NCI-H524 (cell line): ENCODE data around the gene NBPF3.
"Not testable (repeated sequence)": the region's sequence is repeated elsewhere in the genome, so short reads cannot be mapped to it uniquely, and the experiment has no call there.

ENCODE experiments used
- DNase-seq, 2 experiments: peaks; one replicate each; lab custom pipeline; 2025; lab: John Stamatoyannopoulos, UW

NBPF3 gene, protein sequence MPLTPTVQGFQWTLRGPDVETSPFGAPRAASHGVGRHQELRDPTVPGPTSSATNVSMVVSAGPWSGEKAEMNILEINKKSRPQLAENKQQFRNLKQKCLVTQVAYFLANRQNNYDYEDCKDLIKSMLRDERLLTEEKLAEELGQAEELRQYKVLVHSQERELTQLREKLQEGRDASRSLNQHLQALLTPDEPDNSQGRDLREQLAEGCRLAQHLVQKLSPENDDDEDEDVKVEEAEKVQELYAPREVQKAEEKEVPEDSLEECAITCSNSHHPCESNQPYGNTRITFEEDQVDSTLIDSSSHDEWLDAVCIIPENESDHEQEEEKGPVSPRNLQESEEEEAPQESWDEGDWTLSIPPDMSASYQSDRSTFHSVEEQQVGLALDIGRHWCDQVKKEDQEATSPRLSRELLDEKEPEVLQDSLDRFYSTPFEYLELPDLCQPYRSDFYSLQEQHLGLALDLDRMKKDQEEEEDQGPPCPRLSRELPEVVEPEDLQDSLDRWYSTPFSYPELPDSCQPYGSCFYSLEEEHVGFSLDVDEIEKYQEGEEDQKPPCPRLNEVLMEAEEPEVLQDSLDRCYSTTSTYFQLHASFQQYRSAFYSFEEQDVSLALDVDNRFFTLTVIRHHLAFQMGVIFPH

DNA sequence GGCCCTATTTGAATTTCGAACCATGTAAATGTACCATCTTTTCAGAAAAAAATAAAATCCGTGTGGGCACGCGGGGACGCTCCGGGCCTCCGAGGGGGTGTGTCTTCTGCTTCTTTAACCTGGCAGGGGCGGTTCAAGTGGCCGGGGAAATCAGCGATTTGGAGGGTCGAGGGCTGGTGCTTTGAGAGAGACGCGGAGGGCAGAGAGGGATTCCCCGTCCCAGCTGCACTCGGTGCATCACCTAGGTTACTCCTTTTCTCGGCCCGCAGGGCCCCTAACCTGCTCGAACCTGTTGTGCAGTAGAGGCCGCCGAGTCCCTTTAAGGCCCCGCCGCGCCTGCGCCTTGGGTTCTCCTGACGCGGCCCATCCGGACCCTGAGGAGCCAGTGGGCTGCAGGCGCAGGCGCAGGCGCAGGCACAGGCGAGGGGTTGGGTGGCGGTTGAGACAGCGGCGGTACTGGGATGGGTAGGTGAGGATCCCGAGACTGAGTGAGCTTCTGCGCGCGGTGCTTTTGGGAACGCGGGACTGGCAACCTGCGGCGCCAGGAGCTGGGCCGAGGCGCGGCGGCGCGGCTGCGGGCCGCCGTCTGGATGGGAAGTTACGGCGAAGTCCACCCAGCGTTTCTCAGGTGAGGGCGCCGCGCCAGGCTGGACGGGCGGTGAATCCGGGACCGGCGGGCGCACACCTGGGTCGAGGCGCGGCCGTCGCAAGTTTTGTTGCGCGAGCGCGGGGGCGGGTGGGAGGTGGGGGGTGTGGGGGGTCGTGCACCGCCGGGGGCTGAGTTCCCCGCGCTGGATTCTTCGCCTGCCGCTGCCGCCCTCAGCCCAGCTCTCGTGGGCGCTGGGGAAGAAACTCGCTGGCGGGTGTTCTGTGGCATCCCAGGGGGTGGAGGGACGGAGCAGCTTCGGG lies at the start of gene NBPF3:
NBPF3 (plus strand) TSS at position 417 of the 909 bp plus-strand sequence. CDS start 4,950 bp downstream, outside the sequence.
- DNase-seq = peak; percentile 72 to 74

DNA sequence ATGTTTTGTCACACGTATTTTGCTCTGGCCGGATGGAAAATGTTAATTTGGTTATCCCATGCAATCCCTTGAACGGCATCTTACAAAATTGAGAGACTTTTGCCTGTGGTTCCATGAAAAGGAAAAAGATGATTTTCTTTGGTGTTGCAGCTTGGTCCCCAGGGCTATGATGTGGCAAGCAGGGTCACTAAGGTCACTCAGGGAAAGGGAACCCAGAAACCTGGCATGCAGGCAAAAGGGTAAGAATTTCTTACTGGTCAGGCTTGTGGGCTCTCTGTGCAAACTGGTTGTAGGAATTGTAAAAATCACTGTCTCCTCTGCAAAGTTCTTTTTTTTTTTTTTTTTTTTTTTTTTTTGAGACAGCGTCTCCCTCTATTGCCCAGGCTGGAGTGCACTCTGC lies 48.4 kb upstream of the NBPF3 start:
- no peak for DNase-seq

DNA sequence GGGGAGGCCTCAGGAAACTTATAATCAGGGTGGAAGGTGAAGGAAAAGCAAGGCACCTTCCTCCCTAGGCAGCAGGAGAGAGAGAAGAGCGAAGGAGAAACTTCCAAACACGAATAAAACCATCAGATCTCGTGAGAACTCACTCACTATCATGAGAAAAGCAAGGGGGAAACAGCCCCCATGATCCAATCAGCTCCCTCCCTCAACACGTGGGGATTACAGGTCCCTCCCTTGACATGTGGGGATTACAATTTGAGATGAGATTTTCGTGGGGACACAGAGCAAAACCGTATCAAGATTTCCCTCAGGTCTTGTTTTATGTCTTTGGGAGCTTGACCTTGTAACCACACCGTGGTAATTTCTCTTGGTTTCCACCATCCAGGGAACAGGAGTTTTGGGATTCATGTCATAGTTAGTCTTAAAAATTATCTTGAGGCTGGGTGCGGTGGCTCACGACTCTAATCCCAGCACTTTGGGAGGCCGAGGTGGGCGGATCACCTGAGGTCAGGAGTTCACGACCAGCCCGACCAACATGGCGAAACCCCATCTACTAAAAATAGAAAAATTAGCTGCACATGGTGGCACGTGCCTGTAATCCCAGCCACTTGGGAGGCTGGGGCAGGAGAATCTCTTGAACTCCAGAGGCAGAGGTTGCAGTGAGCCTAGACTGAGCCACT lies 47.2 kb upstream of the NBPF3 start:
- no peak for DNase-seq

DNA sequence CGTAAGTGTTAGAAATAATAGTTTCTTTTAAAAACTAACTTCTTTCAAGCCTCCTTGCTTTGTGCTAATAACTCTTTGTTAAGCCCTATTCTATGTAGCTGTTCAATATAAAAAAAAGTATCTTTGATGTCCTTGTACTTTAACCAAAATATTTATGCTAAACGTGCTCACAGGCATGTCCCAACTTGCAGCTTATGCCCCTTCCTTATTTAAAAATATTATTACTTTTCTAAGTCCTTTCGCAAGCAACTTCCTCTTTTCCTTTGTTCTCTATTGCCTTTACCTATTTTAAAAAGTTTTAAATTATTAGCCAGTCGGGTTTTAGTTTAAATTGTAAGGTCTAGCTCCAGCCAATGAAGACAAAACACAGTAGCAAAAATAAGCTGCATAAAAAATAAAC lies 43.4 kb upstream of the NBPF3 start:
- no peak for DNase-seq

DNA sequence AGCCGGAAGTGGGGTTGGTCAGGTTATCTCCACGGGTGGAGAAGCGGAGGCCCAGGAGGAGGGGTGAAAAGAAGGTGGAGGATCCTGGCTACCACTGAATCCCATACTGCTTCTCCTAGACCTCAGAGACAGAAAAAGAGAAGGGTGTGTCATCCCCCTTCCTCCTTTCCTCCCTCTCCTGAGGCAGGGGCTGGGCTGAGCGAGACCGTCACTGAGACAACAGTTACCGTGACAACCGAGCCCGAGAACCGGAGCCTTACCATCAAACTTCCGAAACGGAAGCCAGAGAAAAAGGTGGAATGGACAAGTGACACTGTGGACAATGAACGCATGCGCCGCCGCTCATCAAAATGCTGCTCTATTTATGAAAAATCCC lies 42.1 kb upstream of the NBPF3 start:
- DNase-seq = no peak

DNA sequence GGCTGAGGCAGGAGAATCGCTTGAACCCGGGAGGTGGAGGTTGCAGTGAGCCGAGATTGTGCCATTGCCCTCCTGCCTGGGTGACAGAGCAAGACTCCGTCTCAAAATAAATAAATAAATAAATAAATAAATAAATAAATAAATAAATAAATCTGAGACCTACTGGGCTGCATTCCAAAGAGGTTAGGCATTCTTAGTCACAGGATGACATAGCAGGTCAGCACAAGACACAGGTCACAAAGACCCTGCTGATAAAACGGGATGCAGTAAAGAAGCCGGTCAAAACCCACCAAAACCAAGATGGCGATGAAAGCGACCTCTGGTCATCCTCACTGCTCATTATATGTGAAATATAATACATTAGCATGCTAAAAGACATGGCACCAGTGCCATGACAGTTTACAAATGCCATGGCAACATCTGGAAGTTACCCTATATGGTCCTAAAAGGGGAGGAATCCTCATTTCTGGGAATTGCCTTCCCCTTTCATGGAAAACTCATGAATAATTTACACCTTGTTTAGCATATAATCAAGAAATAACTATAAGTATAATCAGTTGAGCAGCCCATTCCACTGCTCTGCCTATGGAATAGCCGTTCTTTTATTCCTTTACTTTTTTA lies 38.1 kb upstream of the NBPF3 start:
- not testable (repeated sequence) for DNase-seq

DNA sequence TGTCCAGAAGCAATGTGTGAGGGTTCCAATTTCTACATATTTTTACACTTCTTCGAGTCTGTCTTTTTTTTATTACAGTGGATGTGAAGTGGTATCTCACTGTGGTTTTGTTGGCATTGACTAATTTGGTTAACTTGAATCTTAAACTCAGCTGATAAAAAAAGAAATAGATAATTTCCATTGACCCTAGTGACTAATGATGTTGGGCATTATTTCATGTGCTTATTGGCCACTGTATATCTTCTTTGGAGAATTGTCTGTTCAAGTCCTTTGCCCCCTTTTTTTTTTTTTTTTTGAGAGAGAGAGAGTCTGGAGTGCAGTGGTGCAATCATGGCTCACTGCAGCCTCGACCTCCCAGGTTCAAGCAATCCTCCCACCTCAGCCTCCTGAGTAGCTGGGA lies 33.3 kb upstream of the NBPF3 start:
- no peak for DNase-seq

DNA sequence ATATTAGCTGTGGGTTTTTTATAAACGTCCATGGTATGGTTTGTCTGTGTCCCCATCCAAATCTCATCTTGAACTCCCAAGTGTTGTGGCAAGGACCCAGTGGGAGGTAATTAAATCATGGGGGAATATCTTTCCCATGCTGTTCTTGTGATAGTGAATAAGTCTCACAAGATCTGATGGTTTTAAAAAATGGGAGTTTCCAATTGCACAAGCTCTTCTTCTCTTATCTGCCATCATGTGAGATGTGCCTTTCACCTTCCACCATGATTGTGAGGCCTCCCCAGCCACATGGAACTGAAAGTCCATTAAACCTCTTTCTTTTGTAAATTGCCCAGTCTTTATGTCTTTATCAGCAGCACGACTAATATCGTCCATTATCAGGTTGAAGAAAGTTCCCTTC lies 30.0 kb upstream of the NBPF3 start:
- not testable (repeated sequence) for DNase-seq

DNA sequence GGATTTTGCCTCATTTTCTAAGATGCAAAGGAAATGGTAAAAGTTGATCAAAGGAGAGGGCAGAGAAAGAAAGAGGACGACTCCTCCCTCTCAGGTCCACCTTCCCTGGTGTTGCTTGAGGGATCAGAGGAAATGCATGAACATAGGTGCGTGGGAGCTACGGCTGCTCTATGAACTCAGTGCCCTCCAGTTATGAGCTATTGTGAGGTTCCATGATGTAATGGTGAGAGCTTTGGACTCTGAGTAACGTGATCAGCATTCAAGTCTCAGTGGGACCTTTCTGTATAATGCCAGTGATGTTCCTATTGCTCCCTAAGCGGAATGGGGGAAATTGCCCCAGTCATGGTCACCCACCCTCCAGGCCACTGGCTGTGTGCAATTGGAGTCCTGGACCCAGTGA lies 25.9 kb upstream of the NBPF3 start:
- DNase-seq = no peak

DNA sequence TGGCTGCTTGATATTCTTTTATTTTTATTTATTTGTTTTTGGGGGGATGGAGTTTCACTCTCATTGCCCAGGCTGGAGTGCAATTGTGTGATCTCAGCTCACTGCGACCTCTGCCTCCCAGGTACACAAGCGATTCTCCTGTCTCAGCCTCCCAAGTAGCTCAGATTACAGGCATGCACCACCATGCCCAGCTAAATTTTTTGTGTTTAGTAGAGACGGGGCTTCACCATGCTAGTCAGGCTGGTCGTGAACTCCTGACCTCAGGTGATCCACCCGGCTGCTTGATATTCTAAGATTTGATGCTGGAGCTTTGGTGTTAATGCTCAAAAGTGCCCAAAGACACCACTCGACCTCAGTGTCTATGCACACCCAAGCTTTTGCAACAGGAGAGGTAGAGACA lies 19.6 kb upstream of the NBPF3 start:
- DNase-seq = not testable (repeated sequence)

DNA sequence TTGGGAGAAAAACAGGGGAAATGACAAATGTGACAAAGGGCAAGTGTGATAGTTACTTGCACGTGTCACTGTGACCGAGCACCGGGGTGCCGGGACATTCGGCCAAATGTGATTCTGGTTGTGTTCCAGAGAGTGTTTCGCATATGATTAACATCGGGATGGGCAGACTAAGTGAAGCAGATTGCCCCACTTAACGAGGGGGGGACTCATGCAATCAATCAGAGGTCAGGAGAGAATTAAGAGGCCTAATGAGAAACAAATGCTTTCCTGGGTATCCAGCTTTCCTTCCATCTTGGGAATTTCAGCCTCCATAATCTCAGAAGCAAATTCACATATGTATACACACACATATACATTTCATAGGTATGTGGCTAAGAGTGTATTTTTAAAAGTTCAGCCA lies 18.6 kb upstream of the NBPF3 start:
- peak in 1 of 2 experiments; percentile 5 for DNase-seq

DNA sequence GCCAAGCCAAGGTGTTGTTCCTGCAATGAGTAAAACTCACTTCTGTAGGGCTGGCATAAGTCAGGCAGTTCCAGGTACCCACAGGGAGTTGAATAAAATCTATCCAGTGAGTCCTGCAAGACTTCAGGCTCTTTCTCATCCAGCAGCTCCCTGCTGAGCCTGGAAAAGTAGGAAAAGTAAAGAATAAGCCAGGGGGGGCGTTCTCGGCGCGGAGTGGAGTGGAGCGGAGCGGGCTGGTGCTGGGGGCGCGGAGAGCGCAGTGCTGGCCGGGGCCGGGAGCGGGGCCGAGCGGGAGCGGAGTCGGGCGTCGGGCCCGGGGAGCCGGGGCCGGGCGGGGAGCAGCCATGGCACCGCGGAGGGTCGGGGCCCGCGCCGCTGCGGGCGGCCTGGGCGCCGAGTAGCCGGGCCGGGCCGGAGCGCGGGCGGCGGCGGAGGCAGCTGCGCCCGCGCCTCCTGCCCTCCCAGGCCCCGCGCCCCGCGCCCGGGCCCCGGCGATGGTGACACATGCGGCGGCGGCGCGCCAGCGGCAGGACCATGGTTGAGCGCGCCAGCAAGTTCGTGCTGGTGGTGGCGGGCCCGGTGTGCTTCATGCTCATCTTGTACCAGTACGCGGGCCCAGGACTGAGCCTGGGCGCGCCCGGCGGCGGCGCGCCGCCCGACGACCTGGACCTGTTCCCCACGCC lies 12.0 kb upstream of the NBPF3 start:
- DNase-seq = peak in 1 of 2 experiments; percentile 17

DNA sequence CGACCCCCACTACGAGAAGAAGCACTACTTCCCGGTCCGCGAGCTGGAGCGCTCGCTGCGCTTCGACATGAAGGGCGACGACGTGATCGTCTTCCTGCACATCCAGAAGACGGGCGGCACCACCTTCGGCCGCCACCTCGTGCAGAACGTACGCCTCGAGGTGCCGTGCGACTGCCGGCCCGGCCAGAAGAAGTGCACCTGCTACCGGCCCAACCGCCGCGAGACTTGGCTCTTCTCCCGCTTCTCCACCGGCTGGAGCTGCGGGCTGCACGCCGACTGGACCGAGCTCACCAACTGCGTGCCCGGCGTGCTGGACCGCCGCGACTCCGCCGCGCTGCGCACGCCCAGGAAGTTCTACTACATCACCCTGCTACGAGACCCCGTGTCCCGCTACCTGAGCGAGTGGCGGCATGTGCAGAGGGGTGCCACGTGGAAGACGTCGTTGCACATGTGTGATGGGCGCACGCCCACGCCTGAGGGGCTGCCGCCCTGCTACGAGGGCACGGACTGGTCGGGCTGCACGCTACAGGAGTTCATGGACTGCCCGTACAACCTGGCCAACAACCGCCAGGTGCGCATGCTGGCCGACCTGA lies 11.4 kb upstream of the NBPF3 start:
- not testable (repeated sequence) for DNase-seq

DNA sequence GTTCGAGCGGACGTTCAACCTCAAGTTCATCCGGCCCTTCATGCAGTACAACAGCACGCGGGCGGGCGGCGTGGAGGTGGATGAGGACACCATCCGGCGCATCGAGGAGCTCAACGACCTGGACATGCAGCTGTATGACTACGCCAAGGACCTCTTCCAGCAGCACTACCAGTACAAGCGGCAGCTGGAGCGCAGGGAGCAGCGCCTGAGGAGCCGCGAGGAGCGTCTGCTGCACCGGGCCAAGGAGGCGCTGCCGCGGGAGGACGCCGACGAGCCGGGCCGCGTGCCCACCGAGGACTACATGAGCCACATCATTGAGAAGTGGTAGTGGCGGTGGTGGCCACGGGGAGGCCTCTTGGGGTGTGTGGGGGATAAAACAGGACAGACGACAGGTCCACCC lies 10.7 kb upstream of the NBPF3 start:
- not testable (repeated sequence) for DNase-seq

DNA sequence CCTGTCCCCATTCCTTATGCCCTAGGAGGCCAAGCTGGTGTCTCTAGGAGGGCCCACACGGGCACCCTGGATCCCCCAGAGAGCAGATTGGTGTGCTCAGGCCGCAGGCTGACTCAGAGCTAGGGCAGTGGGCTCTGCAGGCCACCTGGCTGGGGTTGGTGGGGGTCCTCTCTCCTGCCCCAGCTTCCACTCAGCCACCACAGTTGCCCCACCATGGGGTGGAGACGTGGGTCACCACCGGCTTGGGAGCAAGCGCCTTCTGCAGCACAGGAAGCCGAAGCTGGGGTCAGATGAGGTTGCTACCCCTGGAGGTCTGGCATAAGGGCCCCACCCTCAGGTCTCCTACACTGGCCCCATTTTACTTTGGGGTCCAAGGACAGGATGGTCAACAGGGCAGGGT lies 9.1 kb upstream of the NBPF3 start:
- DNase-seq = not testable (repeated sequence)

DNA sequence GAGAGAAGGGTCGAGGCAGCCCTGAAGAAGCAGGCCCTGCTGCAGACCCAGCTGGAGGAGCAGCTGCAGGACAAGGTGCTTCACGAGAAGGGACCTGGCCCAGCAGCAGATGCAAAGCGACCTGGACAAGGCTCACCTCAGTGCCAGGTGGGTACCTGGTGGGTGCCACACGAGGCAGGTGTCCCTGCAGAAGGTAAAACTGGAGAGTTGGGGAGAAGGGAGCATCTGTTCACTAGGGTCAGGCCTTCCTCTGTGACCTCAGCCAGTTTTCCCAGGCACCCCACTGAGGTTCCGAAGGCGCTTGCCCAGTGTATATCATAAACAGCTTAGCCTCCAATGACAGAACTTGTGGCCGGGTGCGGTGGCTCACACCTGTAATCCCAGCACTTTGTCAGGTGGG lies 5.5 kb upstream of the NBPF3 start:
- no peak for DNase-seq

DNA sequence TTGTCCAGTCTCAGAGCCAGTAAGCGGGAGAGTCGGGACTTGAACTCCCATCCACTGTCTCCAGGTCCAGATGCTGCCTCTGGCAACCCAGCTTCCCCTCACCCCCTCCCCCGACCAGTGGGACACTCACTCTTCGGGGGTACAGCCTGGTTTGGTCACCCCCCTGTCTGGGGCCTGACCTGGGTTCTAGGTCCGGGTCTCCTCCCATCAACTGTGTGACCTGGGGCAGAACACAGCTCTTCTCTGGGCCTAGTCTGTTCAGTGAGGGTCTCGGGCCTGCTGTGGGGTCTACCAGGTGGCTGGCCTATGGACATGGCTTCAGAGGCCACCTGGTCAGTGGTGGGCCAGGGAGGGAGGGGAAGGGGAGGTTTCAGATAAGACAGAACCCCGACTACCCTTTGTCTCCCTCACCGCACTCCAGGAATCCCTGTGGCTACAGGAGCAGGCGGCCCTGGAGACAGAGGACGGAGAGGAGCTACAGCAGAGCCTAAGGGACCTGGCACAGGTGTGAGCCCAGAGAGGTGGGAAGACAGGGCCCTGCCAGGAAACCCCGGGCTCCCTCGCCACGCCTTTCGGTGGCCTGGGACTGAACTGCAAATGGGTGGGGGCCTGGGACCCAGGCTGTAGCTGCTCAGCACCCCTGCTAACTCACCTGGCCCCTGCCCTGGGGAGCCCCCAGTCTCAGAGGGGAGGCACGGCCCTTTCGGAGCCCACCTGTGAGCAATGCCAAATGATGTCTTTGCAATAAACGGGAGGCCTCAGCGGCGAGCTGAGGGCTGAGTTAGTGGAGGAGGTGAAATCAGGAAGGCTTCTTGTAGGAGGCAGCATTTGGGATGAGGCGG lies 4.1 kb upstream of the NBPF3 start:
- no peak for DNase-seq

DNA sequence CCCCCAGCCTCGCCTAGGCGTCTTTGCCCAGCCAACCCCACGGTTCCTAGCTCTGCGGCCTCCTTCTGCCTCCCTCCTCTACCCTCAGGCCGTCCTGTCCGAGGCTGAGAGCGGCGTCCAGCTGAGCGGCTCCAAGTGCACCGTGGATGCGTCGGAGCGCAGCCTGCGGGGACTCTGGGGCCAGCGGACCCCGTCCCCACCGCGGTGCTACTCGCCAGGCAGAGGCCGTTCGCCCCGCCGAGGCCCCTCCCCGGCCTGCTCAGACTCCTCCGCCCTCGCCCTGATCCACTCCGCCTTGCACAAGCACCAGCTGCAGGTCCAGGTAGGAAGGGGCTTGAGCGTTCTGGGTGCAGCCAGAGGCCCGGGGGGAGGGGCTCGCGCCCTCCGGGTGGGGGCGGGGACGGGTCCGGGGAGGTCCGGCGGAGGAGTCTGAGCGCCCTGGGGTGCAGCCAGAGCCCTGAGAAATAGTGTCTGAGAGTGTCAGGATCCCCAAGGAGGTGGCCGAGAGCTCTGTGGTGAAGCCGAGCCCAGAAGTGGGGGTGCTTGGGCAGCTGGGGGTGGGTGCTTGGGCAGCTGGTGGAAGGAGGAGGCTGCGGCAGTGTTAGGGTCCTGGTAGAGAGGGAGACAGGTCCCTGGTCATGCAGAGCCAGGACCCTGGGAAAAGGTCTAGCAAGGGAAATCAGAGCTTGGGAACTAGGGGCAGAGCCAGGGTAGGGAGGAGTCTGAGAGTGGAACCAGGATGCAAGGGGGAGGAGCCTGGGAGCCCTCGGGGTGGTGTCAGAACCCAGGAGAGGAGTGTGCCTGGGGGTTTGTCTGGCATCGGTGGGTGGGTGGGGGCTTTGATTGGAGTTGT lies 3.2 kb upstream of the NBPF3 start:
- DNase-seq = no peak

DNA sequence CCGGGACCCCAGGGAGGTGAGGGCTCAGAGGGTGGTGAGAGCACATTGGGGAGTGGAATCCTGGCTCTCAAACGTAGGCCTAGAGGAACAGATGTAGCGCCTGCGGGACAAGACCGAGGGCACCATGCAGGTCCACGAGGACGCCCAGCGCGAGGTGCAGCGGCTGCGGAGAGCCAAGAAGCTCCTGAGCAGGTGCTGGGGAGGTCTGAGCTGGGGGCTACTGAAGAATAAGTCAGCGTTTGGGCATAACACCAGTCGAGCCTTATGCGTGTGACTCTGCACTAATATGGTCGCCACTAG lies 2.6 kb upstream of the NBPF3 start:
- no peak for DNase-seq
